ENCODE measurements around the gene OPN4.

Gene OPN4

GRCh38 chr10:86662186-86663045 is 8.1 kb downstream of the OPN4 start:
- no peak for DNase-seq (ENCODE audit: low read depth in 2 of 2)

DNA sequence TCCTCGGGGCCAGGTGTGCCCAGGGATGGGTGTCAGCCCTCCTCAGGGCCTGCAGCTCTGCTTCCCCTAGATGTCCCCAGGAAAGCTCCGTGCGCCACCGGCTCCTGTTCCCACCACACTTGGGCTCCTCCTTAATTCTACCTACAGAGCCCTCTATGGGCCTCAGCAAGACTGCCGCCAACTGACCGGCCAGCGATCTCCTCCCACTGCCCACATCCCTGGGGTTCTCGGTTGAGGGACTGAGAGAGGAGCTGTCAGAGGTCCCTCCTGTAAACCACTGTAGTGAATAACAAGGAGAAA is 8.6 kb downstream of the OPN4 start:
- DNase-seq (ENCODE audit: low read depth in 2 of 2), result no peak

DNA sequence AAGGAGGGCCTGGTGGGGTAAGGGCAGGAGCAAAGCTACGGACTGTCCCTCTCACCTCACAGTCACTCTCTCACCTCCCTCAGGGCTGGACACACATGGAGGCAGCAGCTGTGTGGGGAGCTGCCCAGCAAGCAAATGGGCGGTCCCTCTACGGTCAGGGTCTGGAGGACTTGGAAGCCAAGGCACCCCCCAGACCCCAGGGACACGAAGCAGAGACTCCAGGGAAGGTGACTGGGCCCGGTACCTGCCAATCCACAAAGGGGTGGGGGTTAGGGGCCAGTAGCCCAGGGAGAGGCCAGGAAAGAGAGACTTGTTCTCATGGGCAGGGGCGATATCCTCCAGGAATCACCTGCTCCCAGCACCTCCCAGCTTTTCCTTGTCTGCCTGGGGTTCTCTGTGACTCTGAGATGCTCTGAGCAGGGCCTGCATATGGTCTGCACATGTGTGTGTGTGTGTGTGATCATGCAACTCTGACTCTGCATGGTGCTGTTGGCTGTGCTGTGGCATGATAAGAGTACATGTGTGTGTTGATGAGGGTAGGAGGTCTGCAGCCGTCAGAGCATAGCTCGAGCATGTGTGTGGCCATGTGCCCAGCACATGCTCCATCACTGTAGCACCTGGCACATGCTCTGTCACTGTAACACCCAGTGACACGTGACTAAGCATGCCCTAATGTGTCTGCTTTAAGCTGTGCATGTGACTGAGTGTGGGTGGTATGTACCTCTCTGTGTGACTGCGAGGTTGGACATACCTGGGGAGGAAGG is 9.4 kb downstream of the OPN4 start:
- no peak for DNase-seq (ENCODE audit: low read depth in 2 of 2)

DNA sequence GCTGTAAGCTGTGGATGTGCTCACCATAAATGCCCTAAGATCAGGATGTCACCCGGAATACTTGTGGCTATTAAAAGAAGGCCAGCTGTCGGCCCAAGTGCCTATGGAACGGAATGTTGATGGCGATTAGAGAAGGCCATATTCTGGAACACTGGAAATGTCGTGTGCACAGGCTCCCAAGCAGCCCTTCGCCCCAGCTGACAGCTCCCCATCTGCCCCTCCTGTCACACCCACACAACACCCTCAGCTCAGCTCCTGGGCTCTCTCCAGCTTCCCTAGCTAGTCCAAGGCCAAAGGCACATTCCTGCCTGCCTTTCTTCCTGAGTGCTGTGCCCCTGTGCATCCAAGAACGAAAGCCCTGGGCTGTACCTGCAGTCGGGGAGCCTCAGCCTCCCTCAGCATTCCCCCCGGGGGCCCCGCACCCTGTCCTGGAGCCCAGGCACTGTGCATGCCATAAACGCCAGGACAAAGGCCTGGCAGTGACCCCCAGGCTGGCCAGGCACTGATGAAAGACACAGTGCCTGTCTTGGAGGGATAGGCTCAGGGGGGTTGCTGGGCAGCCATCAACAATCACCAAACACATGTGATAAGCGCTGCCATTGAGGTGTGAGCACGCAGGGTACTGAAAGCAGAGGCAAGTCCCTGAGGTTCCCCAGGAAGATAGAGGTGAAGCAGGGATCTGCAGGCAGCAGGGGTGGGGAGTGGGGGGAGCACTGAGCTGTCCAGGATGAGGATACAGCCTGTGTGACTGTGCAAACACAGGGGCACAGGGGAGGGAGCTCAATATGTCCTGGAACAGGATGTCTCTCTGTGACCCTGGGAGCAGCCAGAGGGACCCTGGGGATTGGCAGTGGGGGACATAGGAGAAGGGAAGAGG is 10.2 kb downstream of the OPN4 start:
- DNase-seq (ENCODE audit: low read depth in 2 of 2), result no peak

GRCh38 chr10:86665218-86665607 is 10.9 kb downstream of the OPN4 start:
- DNase-seq (ENCODE audit: low read depth in 2 of 2), result no peak

- no peak for DNase-seq (ENCODE audit: low read depth in 2 of 2)
Measured at GRCh38 chr10:86665868-86666267, 11.5 kb downstream of the OPN4 start.

DNA sequence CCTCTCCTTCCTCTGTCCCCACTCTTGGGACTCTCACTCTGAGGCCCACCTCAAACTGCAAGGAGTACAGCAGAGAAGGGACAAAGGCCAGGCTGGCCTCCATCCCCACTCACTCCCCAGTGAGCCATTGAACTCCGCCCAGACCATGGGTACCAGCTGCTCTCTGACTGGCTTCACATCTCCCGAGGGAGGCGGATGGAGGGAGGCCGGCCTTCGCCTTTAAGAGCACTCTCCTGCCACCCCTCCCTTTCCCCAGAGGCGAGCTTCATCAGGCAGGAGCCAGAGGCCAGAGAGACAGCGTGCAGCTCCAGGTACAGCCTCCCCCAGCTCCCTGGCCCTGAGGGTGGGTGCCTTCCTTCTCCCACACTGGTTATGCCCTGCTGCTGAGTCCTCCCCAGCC is 12.2 kb downstream of the OPN4 start:
- no peak for DNase-seq (ENCODE audit: low read depth in 2 of 2)

DNA sequence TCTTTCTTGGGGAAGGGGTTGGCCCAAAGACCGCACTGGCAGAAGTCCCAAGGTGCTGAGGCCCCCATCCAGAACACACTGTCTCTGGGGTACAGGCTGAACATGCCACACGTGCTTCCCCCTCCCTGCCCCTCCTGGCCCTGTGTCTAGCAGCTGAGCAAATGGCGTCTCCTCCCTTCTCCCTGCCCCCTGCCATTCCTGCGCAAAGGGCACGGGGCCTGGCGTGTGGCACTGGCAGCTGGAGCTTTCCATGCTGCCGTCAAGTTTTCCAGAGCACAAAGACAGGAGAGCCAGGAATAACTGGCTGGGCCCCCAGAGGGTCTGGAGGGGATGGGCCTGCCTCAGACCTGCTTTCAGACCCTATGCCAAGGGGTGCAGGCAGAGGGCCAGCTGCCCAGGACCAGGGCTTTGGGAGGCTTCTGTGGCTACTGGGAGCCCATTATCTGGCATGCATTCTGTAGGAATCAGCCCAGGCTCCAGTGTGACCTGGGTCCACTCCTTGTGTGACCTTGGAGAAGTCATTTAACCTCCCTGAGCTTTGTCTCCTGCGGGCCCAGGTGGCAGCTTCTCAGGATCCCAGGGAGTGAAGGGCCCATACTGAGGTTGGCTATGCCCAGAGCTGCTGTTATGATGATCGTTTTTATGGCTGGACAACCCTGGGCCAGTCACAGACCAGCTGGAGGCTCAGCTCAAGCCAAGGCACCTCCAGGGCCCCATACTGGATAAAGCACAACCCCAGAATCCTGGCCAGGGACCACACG is 13.3 kb downstream of the OPN4 start:
- DNase-seq (ENCODE audit: low read depth in 2 of 2), result no peak

DNA sequence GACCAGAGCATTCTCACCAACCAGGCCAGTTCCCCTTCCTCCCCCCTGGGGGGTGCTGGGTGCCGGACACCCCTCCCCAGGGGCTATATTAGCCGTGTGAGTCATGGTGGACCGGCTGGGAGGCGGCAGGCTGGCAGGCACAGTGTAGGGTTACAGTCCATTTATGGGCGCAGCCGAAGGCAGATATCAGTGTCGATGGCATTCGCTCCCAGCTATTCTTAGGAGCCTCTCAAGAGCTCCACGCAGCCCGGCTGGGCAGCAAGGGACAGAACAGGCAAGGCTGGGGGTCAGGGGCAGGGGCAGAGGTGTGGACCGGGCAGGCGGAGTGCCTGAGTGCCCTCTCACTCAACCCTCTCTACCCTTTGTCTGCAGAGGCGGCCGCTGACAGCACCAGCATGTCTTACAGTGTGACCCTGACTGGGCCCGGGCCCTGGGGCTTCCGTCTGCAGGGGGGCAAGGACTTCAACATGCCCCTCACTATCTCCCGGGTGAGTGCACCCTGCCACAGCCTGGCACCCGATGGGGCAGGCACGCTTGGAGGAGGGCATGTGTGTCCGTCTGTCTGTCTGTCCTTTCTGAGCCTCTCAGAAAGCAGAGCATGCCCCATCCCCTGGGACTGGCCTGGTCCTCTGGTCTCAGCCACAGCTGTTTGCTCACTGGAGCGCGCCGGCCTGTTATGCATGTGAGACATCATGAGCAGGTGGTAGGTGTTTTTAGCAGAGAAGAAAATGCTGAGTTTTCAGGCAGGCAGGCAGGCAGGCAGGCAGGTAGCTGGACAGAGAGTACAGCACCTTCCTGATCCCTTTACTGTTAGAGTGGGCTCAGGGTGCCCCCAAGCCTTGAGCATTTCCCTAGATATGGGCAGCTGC is 14.2 kb downstream of the OPN4 start, which contains the start of gene LDB3:
LDB3 (plus strand) TSS at position 215 of the 869 bp plus-strand sequence; CDS start at position 396, 181 bp downstream.
- DNase-seq (ENCODE audit: low read depth in 2 of 2), result no peak

- DNase-seq (ENCODE audit: low read depth in 2 of 2), result no peak
Measured at GRCh38 chr10:86670290-86670811, 16.0 kb downstream of the OPN4 start.

- DNase-seq (ENCODE audit: low read depth in 2 of 2), result no peak
Measured at GRCh38 chr10:86670876-86671275, 16.5 kb downstream of the OPN4 start.

DNA sequence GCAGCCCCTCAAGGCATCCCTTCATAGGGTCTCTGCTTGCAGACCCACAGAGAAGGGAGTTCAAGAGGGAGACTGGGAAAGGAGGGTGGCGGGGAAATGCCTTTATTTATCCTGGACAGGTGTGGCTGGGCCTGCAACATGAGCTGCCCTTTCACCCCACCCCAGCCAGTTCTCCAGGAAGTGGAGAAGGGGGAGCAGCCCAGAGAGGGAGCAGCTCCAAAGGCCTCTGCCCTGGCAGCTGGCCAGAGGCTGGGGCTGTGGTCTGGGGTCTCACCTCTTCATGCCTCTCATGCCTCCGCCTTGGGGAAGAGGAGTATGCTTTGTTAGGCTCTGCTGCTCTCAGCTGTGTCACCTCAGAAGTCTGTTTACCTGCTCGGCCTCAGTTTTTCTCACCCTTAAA is 17.1 kb downstream of the OPN4 start:
- DNase-seq (ENCODE audit: low read depth in 2 of 2), result no peak

GRCh38 chr10:86671985-86672710 is 17.8 kb downstream of the OPN4 start:
- DNase-seq (ENCODE audit: low read depth in 2 of 2), result no peak

DNA sequence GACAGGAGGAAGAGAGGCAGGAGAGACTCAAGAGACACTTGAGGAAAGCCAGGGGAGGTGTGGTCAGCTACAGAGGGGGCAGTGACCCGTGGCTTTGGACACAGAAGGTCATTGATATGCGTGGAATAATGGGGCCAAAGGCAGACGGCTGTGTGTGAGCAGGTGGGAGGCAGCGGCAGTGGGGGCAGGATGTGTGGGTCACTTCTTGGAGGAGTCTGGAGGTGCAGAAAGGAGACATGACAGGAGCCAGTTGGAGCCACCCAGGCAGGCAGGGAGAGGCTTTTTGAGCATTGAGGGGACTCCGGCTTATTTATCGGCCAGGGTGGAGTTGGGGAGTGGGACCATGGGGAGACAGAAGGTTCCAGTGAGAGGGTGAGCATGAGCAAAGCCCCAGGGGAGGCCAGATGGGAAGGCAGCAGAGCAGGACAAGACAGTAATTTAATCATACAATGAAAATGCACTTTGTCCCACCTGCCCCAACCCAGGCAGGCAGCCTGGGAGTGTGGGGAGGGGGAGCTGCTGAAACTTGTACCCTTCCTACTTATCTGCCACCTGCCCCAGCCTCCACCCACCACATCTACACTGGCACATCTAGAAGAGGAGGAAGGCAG is 19.0 kb downstream of the OPN4 start:
- DNase-seq (ENCODE audit: low read depth in 2 of 2), result no peak

- no peak for DNase-seq (ENCODE audit: low read depth in 2 of 2)
Measured at GRCh38 chr10:86673827-86674581, 19.7 kb downstream of the OPN4 start.

GRCh38 chr10:86674912-86675311 is 20.6 kb downstream of the OPN4 start:
- no peak for DNase-seq (ENCODE audit: low read depth in 2 of 2)

- DNase-seq (ENCODE audit: low read depth in 2 of 2), result no peak
Measured at GRCh38 chr10:86677374-86677773, 23.0 kb downstream of the OPN4 start.

Measured in activated CD4-positive, alpha-beta T cell treated with anti-CD3 and anti-CD28 coated beads for 24 hours (primary cell).